GM21737 (cell line): ENCODE results near the gene PLA2G15.
"Not testable (repeated sequence)": the region's sequence is repeated elsewhere in the genome, so short reads cannot be mapped to it uniquely, and the experiment has no call there.

Source experiments
- ATAC-seq: cut with Tn5 transposase; IDR thresholded peaks from one replicate; pipeline ENCODE4 v1.9.1; 2021; ENCODE audit warnings: mild to moderate bottlenecking, moderate library complexity; ENCODE audit not compliant: unreplicated experiment

Gene PLA2G15

GRCh38 chr16:68275611-68276191, 30.5 kb downstream of the PLA2G15 start:
- ATAC-seq: peak; percentile 42

- no peak for ATAC-seq
Measured at GRCh38 chr16:68276223-68276622, 31.1 kb downstream of the PLA2G15 start.

- no peak for ATAC-seq
Measured at GRCh38 chr16:68279726-68280558, 34.8 kb downstream of the PLA2G15 start.

- no peak for ATAC-seq
Measured at GRCh38 chr16:68281368-68282063, 36.3 kb downstream of the PLA2G15 start.

GRCh38 chr16:68282064-68282452, 36.9 kb downstream of the PLA2G15 start:
- no peak for ATAC-seq

GRCh38 chr16:68283346-68283745, 38.2 kb downstream of the PLA2G15 start:
- ATAC-seq: no peak

GRCh38 chr16:68283801-68284598, 38.8 kb downstream of the PLA2G15 start:
- ATAC-seq: no peak

- peak; percentile 44 for ATAC-seq
Measured at GRCh38 chr16:68284847-68285246, 39.7 kb downstream of the PLA2G15 start.

GRCh38 chr16:68285683-68286082, 40.5 kb downstream of the PLA2G15 start:
- no peak for ATAC-seq

- ATAC-seq: no peak
Measured at GRCh38 chr16:68286153-68287074, 41.2 kb downstream of the PLA2G15 start.

GRCh38 chr16:68287276-68288251, 42.4 kb downstream of the PLA2G15 start:
- no peak for ATAC-seq

GRCh38 chr16:68288252-68288650, 43.1 kb downstream of the PLA2G15 start:
- ATAC-seq: no peak

GRCh38 chr16:68288796-68289195, 43.6 kb downstream of the PLA2G15 start:
- ATAC-seq: not testable (repeated sequence)

- ATAC-seq: no peak
Measured at GRCh38 chr16:68289202-68289601, 44.0 kb downstream of the PLA2G15 start.

- ATAC-seq: peak; percentile 86
Measured at GRCh38 chr16:68289621-68290329, 44.6 kb downstream of the PLA2G15 start.

GRCh38 chr16:68290450-68290849, 45.3 kb downstream of the PLA2G15 start:
- no peak for ATAC-seq

GRCh38 chr16:68291227-68291626, 46.1 kb downstream of the PLA2G15 start:
- no peak for ATAC-seq

GRCh38 chr16:68292425-68292824, 47.3 kb downstream of the PLA2G15 start:
- no peak for ATAC-seq
